Measurements from ENCODE around the gene OR2A42. TPM values are rescaled to one million over a fixed set of nuclear protein-coding genes. Genes with fewer than 3 reads are reported as not detected.
"Not testable (repeated sequence)": the region's sequence is repeated elsewhere in the genome, so short reads cannot be mapped to it uniquely, and the experiment has no call there.

Gene OR2A42
- total RNA-seq, 1 donor, result not detected

DNA sequence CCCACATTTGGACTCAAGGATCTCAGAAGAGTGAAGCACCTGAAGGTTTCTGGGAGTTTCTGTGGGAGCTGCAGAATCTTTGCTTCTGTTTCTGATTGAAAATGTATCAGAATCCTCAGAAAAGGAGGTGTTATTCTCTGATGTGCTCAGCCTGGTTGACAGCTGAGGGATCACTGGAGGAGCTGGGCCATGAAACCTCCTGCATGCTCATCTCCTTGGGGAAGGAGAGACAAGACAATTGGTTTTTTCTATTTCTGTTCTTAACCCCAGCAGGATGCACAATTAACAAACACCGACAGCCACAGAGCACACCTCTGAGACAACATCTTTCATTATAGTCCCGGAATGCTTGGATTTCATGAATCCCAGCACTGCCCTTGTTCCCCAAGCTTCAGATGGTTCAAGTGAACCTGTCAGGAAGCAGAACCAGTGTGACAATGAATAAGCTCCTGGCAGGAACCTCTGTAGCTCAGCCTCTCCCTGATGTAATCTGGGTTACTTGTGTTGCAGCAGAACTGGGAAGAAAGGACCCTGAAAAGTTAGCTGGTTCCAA is 799 bp downstream of the OR2A42 start:
- DNase-seq (ENCODE audit: low read depth); H3K4me3 ChIP-seq (ENCODE audit: low read depth, low read length): not testable (repeated sequence)

DNA sequence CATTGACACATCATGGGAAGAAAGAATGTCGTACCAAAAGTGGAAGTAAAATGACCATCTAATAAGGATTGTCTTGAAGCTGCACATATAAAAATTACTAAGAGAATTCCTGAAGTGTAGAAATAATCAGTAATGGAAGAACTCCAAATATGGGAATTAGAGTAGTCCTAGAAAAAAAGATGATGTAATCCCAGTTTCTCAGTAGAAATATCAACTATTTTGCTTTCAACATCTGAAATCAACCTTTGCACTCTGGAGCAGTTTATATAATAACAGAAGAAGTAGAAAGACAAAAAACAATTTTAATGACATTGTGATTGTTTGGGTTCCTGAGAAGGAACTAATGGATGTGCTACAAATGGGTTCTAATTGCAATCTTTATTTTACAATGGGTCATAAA is 6.4 kb downstream of the OR2A42 start:
- not testable (repeated sequence) for DNase-seq (ENCODE audit: low read depth); H3K4me3 ChIP-seq (ENCODE audit: low read depth, low read length)

DNA sequence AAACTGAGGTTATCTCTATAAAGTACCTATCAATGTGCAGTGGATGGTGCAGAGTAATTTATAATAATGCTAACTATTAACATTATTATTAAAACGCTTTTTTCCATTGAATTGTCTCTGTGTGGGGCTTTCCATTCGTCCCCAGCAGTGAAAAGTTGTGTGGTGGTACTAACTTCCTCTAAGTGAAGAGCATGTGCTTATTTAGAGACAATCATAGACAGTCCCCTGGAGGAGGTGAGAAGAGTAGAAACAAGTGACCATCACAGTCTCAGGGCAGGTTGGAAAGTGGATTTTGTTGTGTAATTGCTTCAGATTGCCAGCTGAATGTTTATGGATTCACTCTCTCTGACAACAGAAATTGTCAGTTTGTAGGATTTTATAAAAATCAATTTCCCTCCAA is 8.4 kb downstream of the OR2A42 start:
- not testable (repeated sequence) for DNase-seq (ENCODE audit: low read depth); H3K4me3 ChIP-seq (ENCODE audit: low read depth, low read length)

GRCh38 chr7:144228810-144229209 is 10.6 kb downstream of the OR2A42 start:
- DNase-seq (ENCODE audit: low read depth); H3K4me3 ChIP-seq (ENCODE audit: low read depth, low read length): not testable (repeated sequence)

DNA sequence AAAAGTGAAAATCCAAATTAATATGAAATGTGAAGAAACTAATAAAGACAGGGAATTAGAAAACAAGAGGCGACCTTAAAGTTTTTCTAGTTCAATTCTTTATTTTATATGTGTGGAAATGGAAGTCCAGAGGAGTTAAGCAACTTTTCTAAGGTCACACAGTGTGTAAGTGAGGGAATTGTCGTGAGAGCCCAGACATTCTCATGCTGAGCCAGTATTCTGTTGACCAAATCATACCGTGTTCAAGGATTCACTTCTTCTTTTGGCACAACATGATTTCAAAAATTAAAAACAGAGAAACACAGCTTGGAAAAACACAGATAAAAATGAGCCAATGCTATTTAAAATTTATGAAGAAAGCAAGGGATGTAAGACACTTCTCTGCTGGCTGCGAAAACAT is 12.5 kb downstream of the OR2A42 start:
- not testable (repeated sequence) for DNase-seq (ENCODE audit: low read depth); H3K4me3 ChIP-seq (ENCODE audit: low read depth, low read length)

- H3K4me3 ChIP-seq (ENCODE audit: low read depth, low read length); DNase-seq (ENCODE audit: low read depth): not testable (repeated sequence)
These were observed 15.7 kb downstream of the OR2A42 start for GRCh38 chr7:144223675-144224074.

DNA sequence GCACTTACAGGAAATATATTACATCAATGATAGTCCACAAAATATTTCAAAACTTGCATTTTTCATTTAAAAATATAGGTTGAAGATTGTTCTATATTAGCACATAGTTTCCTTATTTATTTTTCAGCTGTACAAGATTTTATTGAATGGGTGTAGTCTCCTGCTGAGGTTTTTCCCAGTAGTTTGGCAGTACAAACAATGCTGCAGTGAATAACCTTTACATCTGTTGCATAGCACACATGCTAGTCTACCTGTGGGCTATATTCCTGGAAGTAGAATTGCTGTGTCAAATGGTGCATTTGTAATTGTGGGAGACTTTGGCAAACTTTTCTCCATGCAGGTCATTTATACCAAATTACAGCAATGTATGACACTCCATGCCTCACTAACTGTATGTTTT is 18.9 kb downstream of the OR2A42 start:
- not testable (repeated sequence) for H3K4me3 ChIP-seq (ENCODE audit: low read depth, low read length); DNase-seq (ENCODE audit: low read depth)

GRCh38 chr7:144219149-144219548 is 20.3 kb downstream of the OR2A42 start:
- not testable (repeated sequence) for H3K4me3 ChIP-seq (ENCODE audit: low read depth, low read length); DNase-seq (ENCODE audit: low read depth)

GRCh38 chr7:144218581-144218980 is 20.8 kb downstream of the OR2A42 start:
- H3K4me3 ChIP-seq (ENCODE audit: low read depth, low read length); DNase-seq (ENCODE audit: low read depth): not testable (repeated sequence)

DNA sequence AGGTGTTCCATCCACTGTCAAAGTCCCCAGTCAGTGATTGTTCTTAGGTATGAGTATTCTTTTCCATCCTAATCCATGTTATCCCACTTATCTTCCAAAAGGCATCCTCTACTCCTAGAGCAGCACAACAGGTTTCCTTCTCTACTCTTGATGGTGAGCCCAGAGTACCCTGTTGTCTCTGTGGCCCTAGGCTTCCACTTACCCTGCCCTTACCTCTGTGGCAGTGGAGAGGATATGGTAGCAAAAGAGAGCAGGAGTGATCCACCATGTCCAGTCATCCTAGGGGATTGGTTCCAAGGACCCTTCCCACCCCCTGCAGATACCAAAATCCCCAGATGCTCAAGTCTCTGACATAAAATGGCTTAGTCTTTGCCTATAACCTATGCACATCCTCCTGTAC is 22.2 kb downstream of the OR2A42 start:
- not testable (repeated sequence) for DNase-seq (ENCODE audit: low read depth)

GRCh38 chr7:144205306-144205705 is 34.1 kb downstream of the OR2A42 start:
- not testable (repeated sequence) for DNase-seq (ENCODE audit: low read depth); H3K4me3 ChIP-seq (ENCODE audit: low read depth, low read length)

More for the DNA sequence above, 22.2 kb downstream of the OR2A42 start:
- not testable (repeated sequence) for H3K4me3 ChIP-seq (ENCODE audit: low read depth, low read length)

DNA sequence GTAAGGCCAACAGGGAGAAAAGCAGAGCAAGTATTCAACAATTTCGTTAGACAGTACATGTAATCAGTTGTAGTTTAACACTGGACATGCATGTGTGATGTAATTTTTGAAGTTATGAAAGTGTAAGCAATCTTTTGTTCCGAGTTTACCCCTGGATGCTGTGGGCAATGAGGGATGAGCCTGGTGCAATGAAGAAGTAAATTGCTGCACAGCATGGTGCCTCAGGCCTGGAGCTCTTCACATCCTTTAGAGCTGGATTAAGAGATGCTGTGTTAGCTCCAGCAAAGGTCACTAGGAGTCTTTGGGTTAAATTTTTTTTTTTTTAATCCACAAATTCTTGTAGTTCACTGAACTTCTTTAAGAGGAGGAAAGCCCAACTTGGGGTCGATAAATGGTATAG is 36.3 kb downstream of the OR2A42 start:
- DNase-seq (ENCODE audit: low read depth); H3K4me3 ChIP-seq (ENCODE audit: low read depth, low read length): not testable (repeated sequence)

DNA sequence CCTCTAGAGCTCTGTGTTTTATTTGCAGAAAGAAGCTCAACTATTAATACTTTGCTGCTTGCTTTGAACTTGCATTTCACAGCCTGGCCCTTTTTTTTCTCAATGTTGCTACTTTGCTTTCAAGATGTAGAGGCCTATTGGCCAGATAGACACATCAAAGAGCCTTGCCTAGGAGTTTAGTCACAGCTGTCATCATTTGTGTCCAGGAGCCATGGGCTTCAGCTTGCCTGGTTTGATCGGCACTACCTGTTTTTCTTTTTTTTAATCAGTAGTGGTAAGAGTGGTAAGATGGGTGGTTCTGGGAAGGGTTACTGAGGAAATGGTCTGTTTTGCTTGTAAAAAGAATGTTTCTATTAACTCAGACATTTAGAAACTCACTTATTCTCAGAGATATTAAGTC is 37.4 kb downstream of the OR2A42 start:
- H3K4me3 ChIP-seq (ENCODE audit: low read depth, low read length); DNase-seq (ENCODE audit: low read depth): not testable (repeated sequence)

GRCh38 chr7:144198934-144199333 is 40.5 kb downstream of the OR2A42 start:
- not testable (repeated sequence) for H3K4me3 ChIP-seq (ENCODE audit: low read depth, low read length); DNase-seq (ENCODE audit: low read depth)

- H3K4me3 ChIP-seq (ENCODE audit: low read depth, low read length); DNase-seq (ENCODE audit: low read depth): not testable (repeated sequence)
These were observed 44.1 kb downstream of the OR2A42 start, which contains the start of gene ARHGEF35 for GRCh38 chr7:144195212-144195872. Gene ARHGEF35, minus strand, starts transcription at chr7:144195833. Its CDS starts 7,450 bp downstream, at chr7:144188383.

- DNase-seq (ENCODE audit: low read depth); H3K4me3 ChIP-seq (ENCODE audit: low read depth, low read length): not testable (repeated sequence)
These were observed 45.0 kb downstream of the OR2A42 start for GRCh38 chr7:144194453-144194852.

GRCh38 chr7:144193782-144194181 is 45.6 kb downstream of the OR2A42 start:
- not testable (repeated sequence) for DNase-seq (ENCODE audit: low read depth); H3K4me3 ChIP-seq (ENCODE audit: low read depth, low read length)

DNA sequence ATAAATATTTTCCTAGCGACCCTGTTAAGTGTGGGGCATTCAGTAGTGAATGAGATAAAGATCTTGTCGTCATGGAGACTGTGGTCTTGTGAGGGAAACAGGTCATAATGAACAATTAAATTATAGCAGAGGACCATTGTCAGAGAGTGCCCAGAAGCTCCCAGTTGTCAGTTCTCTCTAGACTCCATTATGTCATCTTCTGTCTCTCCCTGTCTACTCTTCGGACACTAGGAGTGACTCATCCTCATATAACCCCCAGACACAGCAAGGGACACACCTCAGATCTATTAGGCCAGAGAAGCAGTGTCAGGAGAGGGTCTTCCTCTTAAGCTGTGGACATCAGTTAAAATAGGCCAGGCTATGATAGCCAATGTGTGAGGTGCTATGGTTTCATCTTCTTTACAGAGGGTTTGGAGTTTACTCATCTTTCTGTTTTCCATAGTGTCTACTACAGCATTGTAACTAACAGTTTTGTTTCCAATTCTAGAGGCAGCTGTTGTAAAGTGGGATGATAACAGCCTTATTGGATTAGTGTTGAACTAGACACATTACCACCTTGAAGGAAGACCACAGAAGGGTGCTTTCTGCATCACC is 50.7 kb downstream of the OR2A42 start:
- not testable (repeated sequence) for DNase-seq (ENCODE audit: low read depth); H3K4me3 ChIP-seq (ENCODE audit: low read depth, low read length)

- not testable (repeated sequence) for H3K4me3 ChIP-seq (ENCODE audit: low read depth, low read length); DNase-seq (ENCODE audit: low read depth)
These were observed 51.6 kb downstream of the OR2A42 start for GRCh38 chr7:144187848-144188247.

- DNase-seq (ENCODE audit: low read depth), result not testable (repeated sequence)
These were observed 56.2 kb downstream of the OR2A42 start, which contains the start of gene CTAGE4 for GRCh38 chr7:144183166-144183565. Gene CTAGE4, plus strand, starts transcription at chr7:144183466. Its CDS starts 38 bp downstream, at chr7:144183504.

More at GRCh38 chr7:144183166-144183565, 56.2 kb downstream of the OR2A42 start, which contains the start of gene CTAGE4:
- H3K4me3 ChIP-seq (ENCODE audit: low read depth, low read length), result not testable (repeated sequence)
